Fibroblast of the aortic adventitia (primary cell): Measurements from ENCODE around the gene RNASEL. TPM values are rescaled to one million over a fixed set of nuclear protein-coding genes. Genes with fewer than 3 reads are reported as not detected.

Experiments
- DNase-seq: peaks from one replicate; pipeline ENCODE4 v3.0.0-alpha.2; 2010; ENCODE audit warnings: low read depth
- H3K4me3 ChIP-seq: 2 replicates; pipeline ENCODE4 v1.5.1; 2011; ENCODE audit warnings: low read depth, mild to moderate bottlenecking, control low read depth, low read length, moderate library complexity
- CTCF ChIP-seq: IDR thresholded peaks from 2 replicates; pipeline ENCODE4 v1.5.1; 2011; ENCODE audit warnings: mild to moderate bottlenecking, low read length, control low read depth, inconsistent platforms; ENCODE audit not compliant: insufficient read depth
- total RNA-seq: library from RNA; depleted of rRNA; stranded (reverse); fragments of >200 nt; gene quantifications from 2 replicates; pipeline ENCODE4 v1.2.3, GENCODE V29; 2012; ENCODE audit warnings: low replicate concordance

Gene RNASEL
- total RNA-seq, 1 donor: 9.5 TPM

DNA sequence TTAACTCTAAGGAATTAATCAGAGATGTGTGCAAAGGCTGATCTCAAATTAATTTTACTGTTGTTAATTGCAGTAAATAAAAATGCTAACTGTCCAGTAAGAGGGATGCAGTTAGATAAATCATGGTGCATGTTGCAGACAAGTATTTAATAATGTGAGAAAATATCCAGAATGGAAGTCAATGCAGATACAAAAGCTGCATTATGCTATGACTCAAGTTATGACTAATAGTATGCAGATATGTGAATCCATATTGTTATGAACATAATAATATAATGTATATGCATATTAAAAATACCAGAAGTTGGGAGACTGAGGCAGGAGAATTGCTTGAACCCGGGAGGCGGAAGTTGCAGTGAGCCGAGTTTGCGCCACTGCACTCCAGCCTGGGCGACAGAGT is 21.4 kb downstream of the RNASEL start:
- no peak for DNase-seq
- TF ChIP-seq CTCF: no peak
- H3K4me3 ChIP-seq: no peak overlapping the region

- TF ChIP-seq CTCF: no peak
- H3K4me3 ChIP-seq: no peak overlapping the region
- DNase-seq: no peak
Observed at GRCh38 chr1:182565537-182565936, 23.5 kb downstream of the RNASEL start.

GRCh38 chr1:182564406-182565004 is 24.6 kb downstream of the RNASEL start:
- no peak for DNase-seq
- no peak for TF ChIP-seq CTCF
- H3K4me3 ChIP-seq: no peak overlapping the region

- H3K4me3 ChIP-seq: no peak overlapping the region
- no peak for TF ChIP-seq CTCF
- DNase-seq: no peak
Observed at GRCh38 chr1:182563095-182563494, 26.0 kb downstream of the RNASEL start.

DNA sequence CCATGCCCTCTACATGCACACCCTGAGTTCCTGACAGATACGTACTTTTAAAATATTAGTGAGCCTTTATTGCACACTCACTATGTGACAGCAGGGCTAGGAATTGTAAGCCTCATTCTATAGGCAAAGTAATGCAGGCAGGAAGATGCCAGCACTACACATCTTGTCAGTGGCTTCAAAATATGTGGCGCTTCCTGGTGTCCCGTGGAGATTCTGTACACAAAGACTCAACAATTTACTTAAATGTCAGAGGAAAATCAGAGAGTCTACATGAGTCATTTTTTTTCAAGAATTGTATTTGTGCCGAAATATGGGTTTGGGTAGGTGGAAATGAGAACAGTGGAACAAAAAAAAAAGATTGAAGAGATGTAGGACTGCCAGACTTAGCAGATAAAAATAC is 27.6 kb downstream of the RNASEL start:
- no peak overlapping the region for H3K4me3 ChIP-seq
- TF ChIP-seq CTCF: no peak
- no peak for DNase-seq

- H3K4me3 ChIP-seq: no peak overlapping the region
- no peak for DNase-seq
- no peak for TF ChIP-seq CTCF
Observed at GRCh38 chr1:182560392-182560984, 28.6 kb downstream of the RNASEL start.

DNA sequence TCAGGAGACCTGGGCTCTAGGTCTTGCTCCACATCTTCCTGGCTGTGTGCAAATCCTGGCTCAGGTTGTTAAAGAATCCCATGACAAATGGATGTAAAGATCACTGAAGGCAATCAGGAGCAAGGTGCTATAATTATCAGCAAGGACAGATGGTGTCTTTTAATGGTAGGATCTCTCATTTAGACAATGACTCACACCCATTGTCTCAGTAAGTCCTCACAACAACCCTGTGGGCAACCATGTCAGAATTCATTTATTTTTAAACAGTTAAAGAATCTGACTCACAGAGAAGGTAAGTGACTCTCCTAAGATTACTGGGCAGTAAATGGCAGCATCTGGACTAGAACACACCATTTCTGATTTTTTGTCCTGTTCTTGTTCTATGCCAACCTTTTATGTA is 32.8 kb downstream of the RNASEL start:
- no peak for TF ChIP-seq CTCF
- DNase-seq: no peak

More for the DNA sequence above, 32.8 kb downstream of the RNASEL start:
- H3K4me3 ChIP-seq: no peak overlapping the region
